H9 (cell line): Measurements from ENCODE around the gene CDH13. TPM values are rescaled to one million over a fixed set of nuclear protein-coding genes. Genes with fewer than 3 reads are reported as not detected.

Source experiments
- DNase-seq: peaks from one replicate; pipeline ENCODE4 v3.0.0-alpha.2; 2017
- H2AFZ ChIP-seq: one replicate; pipeline ENCODE4 v1.6.1; 2013; ENCODE audit warnings: mild to moderate bottlenecking, low read length, control low read depth, moderate library complexity
- H2AK5ac ChIP-seq: 2 replicates; pipeline ENCODE4 v1.6.1; 2013; ENCODE audit warnings: low read length, control low read depth, mixed read lengths; ENCODE audit not compliant: insufficient read length
- H2BK120ac ChIP-seq: one replicate; pipeline ENCODE4 v1.6.1; 2013; ENCODE audit warnings: low read depth, mild to moderate bottlenecking, low read length, control low read depth, inconsistent platforms; ENCODE audit not compliant: poor library complexity, severe bottlenecking
- H2BK12ac ChIP-seq: 2 replicates; pipeline ENCODE4 v1.6.1; 2013; ENCODE audit warnings: low read length, control low read depth, mixed read lengths, low read depth; ENCODE audit not compliant: insufficient read length
- H2BK15ac ChIP-seq: 2 replicates; pipeline ENCODE4 v1.6.1; 2013; ENCODE audit warnings: low read depth, low read length, control low read depth
- H2BK20ac ChIP-seq: one replicate; pipeline ENCODE4 v1.6.1; 2013; ENCODE audit warnings: low read depth, mild to moderate bottlenecking, low read length, control low read depth, inconsistent platforms; ENCODE audit not compliant: poor library complexity, severe bottlenecking
- H2BK5ac ChIP-seq: 2 replicates; pipeline ENCODE4 v1.6.1; 2013; ENCODE audit warnings: low read length, control low read depth, mixed read lengths; ENCODE audit not compliant: insufficient read length
- H3K14ac ChIP-seq: 2 replicates; pipeline ENCODE4 v1.6.1; 2013; ENCODE audit warnings: low read length, control low read depth; ENCODE audit not compliant: insufficient read depth
- H3K18ac ChIP-seq: 2 replicates; pipeline ENCODE4 v1.6.1; 2013; ENCODE audit warnings: low read depth, mild to moderate bottlenecking, mixed read lengths, low read length, control low read depth; ENCODE audit not compliant: insufficient read length
- H3K23ac ChIP-seq: 2 replicates; pipeline ENCODE4 v1.6.1; 2013; ENCODE audit warnings: low read length, control low read depth, mixed read lengths, low read depth; ENCODE audit not compliant: insufficient read length
- H3K23me2 ChIP-seq: 2 replicates; pipeline ENCODE4 v1.6.1; 2013; ENCODE audit warnings: low read depth, mild to moderate bottlenecking, mixed read lengths, low read length, control low read depth; ENCODE audit not compliant: insufficient read length, poor library complexity, severe bottlenecking
- H3K27ac ChIP-seq: 2 replicates; pipeline ENCODE4 v1.5.1; 2013; ENCODE audit warnings: low read length, control low read depth, mixed read lengths, low read depth; ENCODE audit not compliant: insufficient read length
- H3K27me3 ChIP-seq: 2 replicates; pipeline ENCODE4 v1.6.1; 2013; ENCODE audit warnings: low read length, control low read depth, inconsistent platforms; ENCODE audit not compliant: insufficient read depth
- H3K4ac ChIP-seq: 2 replicates; pipeline ENCODE4 v1.6.1; 2013; ENCODE audit warnings: low read depth, mild to moderate bottlenecking, control low read depth, inconsistent platforms, low read length, moderate library complexity
- H3K4me1 ChIP-seq: 2 replicates; pipeline ENCODE4 v1.6.1; 2013; ENCODE audit warnings: low read length, control low read depth, inconsistent platforms; ENCODE audit not compliant: insufficient read depth
- H3K4me2 ChIP-seq: 2 replicates; pipeline ENCODE4 v1.6.1; 2013; ENCODE audit warnings: low read length, control low read depth, mixed read lengths; ENCODE audit not compliant: insufficient read length, insufficient read depth
- H3K56ac ChIP-seq: 2 replicates; pipeline ENCODE4 v1.6.1; 2013; ENCODE audit warnings: low read depth, mild to moderate bottlenecking, mixed read lengths, low read length, control low read depth; ENCODE audit not compliant: insufficient read length
- H3K79me1 ChIP-seq: 2 replicates; pipeline ENCODE4 v1.6.1; 2013; ENCODE audit warnings: low read depth, mild to moderate bottlenecking, moderate library complexity, low read length, control low read depth, inconsistent platforms; ENCODE audit not compliant: insufficient read depth, poor library complexity, severe bottlenecking
- H3K79me2 ChIP-seq: 2 replicates; pipeline ENCODE4 v1.6.1; 2013; ENCODE audit warnings: low read length, control low read depth, inconsistent platforms; ENCODE audit not compliant: insufficient read depth
- H3K9ac ChIP-seq: 2 replicates; pipeline ENCODE4 v1.6.1; 2013; ENCODE audit warnings: low read length, control low read depth, mixed read lengths; ENCODE audit not compliant: insufficient read length; ENCODE audit errors: extremely low read depth
- H3K9me3 ChIP-seq: one replicate; pipeline ENCODE4 v1.6.1; 2013; ENCODE audit warnings: low read depth, low read length, inconsistent platforms; ENCODE audit not compliant: control insufficient read depth
- H3T11ph ChIP-seq: one replicate; pipeline ENCODE4 v1.6.1; 2013; ENCODE audit warnings: mild to moderate bottlenecking, low read length, control low read depth, inconsistent platforms
- H4K20me1 ChIP-seq: one replicate; pipeline ENCODE4 v1.6.1; 2013; ENCODE audit not compliant: control insufficient read depth, insufficient read length, insufficient read depth
- H4K5ac ChIP-seq: 2 replicates; pipeline ENCODE4 v1.6.1; 2013; ENCODE audit warnings: low read depth, mild to moderate bottlenecking, mixed read lengths, low read length, control low read depth; ENCODE audit not compliant: insufficient read length
- H4K8ac ChIP-seq: replicated peaks from 2 replicates; pipeline ENCODE4 v1.6.1; 2013; ENCODE audit warnings: low read length, control low read depth, mixed read lengths, low read depth; ENCODE audit not compliant: insufficient read length
- H4K91ac ChIP-seq: 2 replicates; pipeline ENCODE4 v1.6.1; 2013; ENCODE audit warnings: low read depth, mild to moderate bottlenecking, moderate library complexity, mixed read lengths, low read length, control low read depth; ENCODE audit not compliant: insufficient read length
- H3K27ac Mint-ChIP-seq, 3 experiments: 2 replicates in 2 of 3; 3 replicates in 1 of 3; pipeline ENCODE4 v1.8.0; 2020 to 2021; ENCODE audit warnings: mixed read lengths in 3 of 3, mild to moderate bottlenecking in 1 of 3, moderate library complexity in 1 of 3
- H3K27me3 Mint-ChIP-seq: 2 replicates; pipeline ENCODE4 v1.8.0; 2021; ENCODE audit warnings: low read depth, mild to moderate bottlenecking, moderate library complexity, mixed read lengths
- H3K36me3 Mint-ChIP-seq, 3 experiments: 2 replicates in 2 of 3; 3 replicates in 1 of 3; pipeline ENCODE4 v1.8.0; 2020 to 2021; ENCODE audit warnings: low read depth in 3 of 3, mixed read lengths in 3 of 3; ENCODE audit not compliant: insufficient read depth in 1 of 3
- H3K4me1 Mint-ChIP-seq, 2 experiments: 2 replicates each; pipeline ENCODE4 v1.8.0; 2020; ENCODE audit warnings: mixed read lengths in 2 of 2
- H3K4me3 Mint-ChIP-seq, 2 experiments: 2 replicates in 1 of 2; 3 replicates in 1 of 2; pipeline ENCODE4 v1.8.0; 2020 to 2021; ENCODE audit warnings: mild to moderate bottlenecking in 2 of 2, mixed read lengths in 2 of 2, moderate library complexity in 1 of 2
- H3K9me3 Mint-ChIP-seq, 2 experiments: 2 replicates in 1 of 2; 3 replicates in 1 of 2; pipeline ENCODE4 v1.8.0; 2020; ENCODE audit warnings: mild to moderate bottlenecking in 2 of 2, mixed read lengths in 2 of 2, moderate library complexity in 1 of 2
- WGBS: extraction: QIAGEN DNeasy Blood & Tissue Kit; methylation state at CpG from one replicate; pipeline ENCODE4 v1.1.7; 2013; ENCODE audit warnings: missing lambda C conversion rate, low lambda C conversion rate, mixed read lengths; ENCODE audit not compliant: insufficient read length; ENCODE audit errors: extremely low coverage; 5-methylcytosine and 5-hydroxymethylcytosine counted together
- total RNA-seq: library from RNA; stranded (reverse); gene quantifications from 2 replicates; pipeline ENCODE4 v1.2.1, GENCODE V29; 2021
- TF ChIP-seq, protein P1 (sequence below): fragments of 200-600 bp; sonication (generic); conservative IDR thresholded peaks from 3 replicates; pipeline ENCODE4 v1.8.0; 2021; ENCODE audit warnings: antibody characterized with exemption, mild to moderate bottlenecking

The CDH13 gene
- total RNA-seq, 1 experiment from 2014 or later: 1.5 TPM

DNA sequence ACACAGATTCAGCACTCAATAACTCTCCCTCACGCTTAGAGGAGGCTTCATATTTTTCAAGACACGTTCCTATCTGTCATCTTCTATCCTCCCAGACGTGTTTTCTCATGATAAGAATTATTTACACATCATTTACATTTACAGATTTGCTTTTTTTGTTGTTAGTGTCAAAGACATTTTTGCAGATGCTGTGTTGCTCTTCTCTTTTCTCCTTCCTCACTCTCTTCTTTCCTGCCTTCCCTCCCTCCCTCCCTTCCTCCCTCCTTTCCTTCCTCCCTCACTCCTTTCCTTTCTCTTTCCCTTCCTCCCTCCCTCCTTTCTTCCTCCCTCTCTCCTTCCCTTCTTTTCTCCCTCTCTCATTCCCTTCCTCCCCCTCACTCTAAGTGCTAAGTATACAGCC, 643.9 kb downstream of the CDH13 start:
- no peaks in the 10 kb centered on the region for H3K79me2 ChIP-seq
- Mint-ChIP-seq H3K27ac (0 out of 7 replicates have a peak overlapping the region, but pooled peaks of 1 of the 3 experiments have one; percentile 29), H3K4me1 (peaks cover 7% of the 10 kb centered on the region in 2 experiments), H3K9me3 (no peaks in the 10 kb centered on the region), H3K27me3 (no peaks in the 10 kb centered on the region; the same call in 1 of the 2 replicates), H3K36me3 (no peaks in the 10 kb centered on the region), H3K4me3 (no peak overlapping the region)
- no peak overlapping the region for H4K8ac ChIP-seq
- no peak overlapping the region for H4K91ac ChIP-seq
- H3K27me3 ChIP-seq: no peaks in the 10 kb centered on the region
- TF ChIP-seq, protein P1, sequence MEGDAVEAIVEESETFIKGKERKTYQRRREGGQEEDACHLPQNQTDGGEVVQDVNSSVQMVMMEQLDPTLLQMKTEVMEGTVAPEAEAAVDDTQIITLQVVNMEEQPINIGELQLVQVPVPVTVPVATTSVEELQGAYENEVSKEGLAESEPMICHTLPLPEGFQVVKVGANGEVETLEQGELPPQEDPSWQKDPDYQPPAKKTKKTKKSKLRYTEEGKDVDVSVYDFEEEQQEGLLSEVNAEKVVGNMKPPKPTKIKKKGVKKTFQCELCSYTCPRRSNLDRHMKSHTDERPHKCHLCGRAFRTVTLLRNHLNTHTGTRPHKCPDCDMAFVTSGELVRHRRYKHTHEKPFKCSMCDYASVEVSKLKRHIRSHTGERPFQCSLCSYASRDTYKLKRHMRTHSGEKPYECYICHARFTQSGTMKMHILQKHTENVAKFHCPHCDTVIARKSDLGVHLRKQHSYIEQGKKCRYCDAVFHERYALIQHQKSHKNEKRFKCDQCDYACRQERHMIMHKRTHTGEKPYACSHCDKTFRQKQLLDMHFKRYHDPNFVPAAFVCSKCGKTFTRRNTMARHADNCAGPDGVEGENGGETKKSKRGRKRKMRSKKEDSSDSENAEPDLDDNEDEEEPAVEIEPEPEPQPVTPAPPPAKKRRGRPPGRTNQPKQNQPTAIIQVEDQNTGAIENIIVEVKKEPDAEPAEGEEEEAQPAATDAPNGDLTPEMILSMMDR: no peak
- no peak overlapping the region for H3K27ac ChIP-seq
- H4K5ac ChIP-seq: no peak overlapping the region
- no peak overlapping the region for H3K23ac ChIP-seq
- H3K9me3 ChIP-seq: no peaks in the 10 kb centered on the region
- H3K9ac ChIP-seq: no peak overlapping the region
- H2BK120ac ChIP-seq: no peak overlapping the region
- no peak overlapping the region for H3K14ac ChIP-seq
- no peak overlapping the region for H3K56ac ChIP-seq
- no peaks in the 10 kb centered on the region for H3K4me1 ChIP-seq
- no peaks in the 10 kb centered on the region for H4K20me1 ChIP-seq
- H3T11ph ChIP-seq: no peak overlapping the region
- H3K23me2 ChIP-seq: no peaks in the 10 kb centered on the region
- H2BK20ac ChIP-seq: no peak overlapping the region
- H3K4ac ChIP-seq: no peak overlapping the region
- no peak overlapping the region for H2BK5ac ChIP-seq
- WGBS: no CpG with 5 or more reads among the region's 3 CpGs
- H2AFZ ChIP-seq: no peak overlapping the region
- H3K4me2 ChIP-seq: no peak overlapping the region
- no peak overlapping the region for H3K18ac ChIP-seq
- no peaks in the 10 kb centered on the region for H3K79me1 ChIP-seq
- DNase-seq: no peak
- H2AK5ac ChIP-seq: no peak overlapping the region
- no peak overlapping the region for H2BK15ac ChIP-seq
- no peak overlapping the region for H2BK12ac ChIP-seq
